Neuronal stem cell (in vitro differentiated cells): Measurements from ENCODE around the gene RAVER1.
A peak's percentile ranks its signal among the peaks of the same experiment; 100 is the strongest.

Experiments used
- DNase-seq: peaks from one replicate; pipeline ENCODE4 v3.0.0-alpha.2; 2013; ENCODE audit warnings: low spot score
- H2AFZ ChIP-seq: one replicate; pipeline ENCODE4 v1.6.1; 2013; ENCODE audit warnings: mild to moderate bottlenecking, low read length, inconsistent platforms
- H2AK5ac ChIP-seq: 2 replicates; pipeline ENCODE4 v1.6.1; 2013; ENCODE audit warnings: low read depth, mild to moderate bottlenecking, inconsistent platforms, low read length, moderate library complexity, mixed read lengths
- H2BK120ac ChIP-seq: 2 replicates; pipeline ENCODE4 v1.6.1; 2013; ENCODE audit warnings: low read depth, mild to moderate bottlenecking, inconsistent platforms, low read length, moderate library complexity, mixed read lengths
- H2BK12ac ChIP-seq: one replicate; pipeline ENCODE4 v1.6.1; 2013; ENCODE audit warnings: low read length, inconsistent platforms
- H2BK15ac ChIP-seq: 2 replicates; pipeline ENCODE4 v1.6.1; 2013; ENCODE audit warnings: mild to moderate bottlenecking, low read length, inconsistent platforms, mixed read lengths
- H2BK5ac ChIP-seq: one replicate; pipeline ENCODE4 v1.6.1; 2013; ENCODE audit warnings: inconsistent platforms, mild to moderate bottlenecking, low read length, moderate library complexity
- H3K14ac ChIP-seq: one replicate; pipeline ENCODE4 v1.6.1; 2013; ENCODE audit warnings: low read length, inconsistent platforms
- H3K18ac ChIP-seq: 2 replicates; pipeline ENCODE4 v1.6.1; 2013; ENCODE audit warnings: low read length, inconsistent platforms
- H3K23ac ChIP-seq: 2 replicates; pipeline ENCODE4 v1.6.1; 2013; ENCODE audit warnings: low read depth, mild to moderate bottlenecking, mixed read lengths, low read length, inconsistent platforms; ENCODE audit not compliant: poor library complexity
- H3K27ac ChIP-seq: replicated peaks from 3 replicates; pipeline ENCODE4 v1.5.1; 2013; ENCODE audit warnings: low read length, inconsistent platforms
- H3K27me3 ChIP-seq, 3 experiments: 2 replicates each; pipeline ENCODE4 v1.6.1; 2013; ENCODE audit warnings: low read length in 3 of 3, mild to moderate bottlenecking in 2 of 3, inconsistent platforms in 1 of 3, low read depth in 1 of 3, mixed read lengths in 1 of 3, moderate library complexity in 1 of 3; ENCODE audit not compliant: control insufficient read depth in 3 of 3, insufficient read depth in 3 of 3
- H3K36me3 ChIP-seq, 2 donors: replicated peaks in 1 of 2; 2 replicates each; pipeline ENCODE4 v1.6.1; 2013; ENCODE audit warnings: low read length in 2 of 2; ENCODE audit not compliant: control insufficient read depth in 2 of 2, insufficient read depth in 2 of 2
- H3K4ac ChIP-seq: 2 replicates; pipeline ENCODE4 v1.6.1; 2013; ENCODE audit warnings: inconsistent platforms, mild to moderate bottlenecking, low read length, moderate library complexity
- H3K4me1 ChIP-seq, 2 donors: 1 replicate in 1 of 2; 2 replicates in 1 of 2; pipeline ENCODE4 v1.6.1; 2013; ENCODE audit warnings: low read length in 2 of 2, low read depth in 1 of 2; ENCODE audit not compliant: control insufficient read depth in 2 of 2, insufficient read depth in 1 of 2
- H3K4me2 ChIP-seq: one replicate; pipeline ENCODE4 v1.6.1; 2013; ENCODE audit warnings: mild to moderate bottlenecking, low read length, inconsistent platforms; ENCODE audit not compliant: insufficient read depth, poor library complexity, severe bottlenecking
- H3K4me3 ChIP-seq, 2 donors: 2 replicates each; pipeline ENCODE4 v1.5.1; 2013; ENCODE audit warnings: low read length in 2 of 2, mild to moderate bottlenecking in 2 of 2, inconsistent platforms in 1 of 2, moderate library complexity in 1 of 2
- H3K79me1 ChIP-seq: one replicate; pipeline ENCODE4 v1.6.1; 2013; ENCODE audit warnings: low read depth, mild to moderate bottlenecking, inconsistent platforms, low read length, moderate library complexity
- H3K9ac ChIP-seq: one replicate; pipeline ENCODE4 v1.6.1; 2013; ENCODE audit warnings: mild to moderate bottlenecking, low read depth, low read length, inconsistent platforms; ENCODE audit not compliant: poor library complexity
- H3K9me3 ChIP-seq, 2 donors: replicated peaks in 1 of 2; 2 replicates each; pipeline versions ENCODE3 to v1.6.1; 2013; ENCODE audit warnings: low read length in 2 of 2, mild to moderate bottlenecking in 2 of 2, inconsistent platforms in 1 of 2, low read depth in 1 of 2, mixed read lengths in 1 of 2, moderate library complexity in 1 of 2; ENCODE audit not compliant: control insufficient read depth in 2 of 2, insufficient read depth in 1 of 2
- H4K8ac ChIP-seq: one replicate; pipeline ENCODE4 v1.6.1; 2013; ENCODE audit warnings: low read depth, mild to moderate bottlenecking, inconsistent platforms, low read length, moderate library complexity
- H4K91ac ChIP-seq: one replicate; pipeline ENCODE4 v1.6.1; 2013; ENCODE audit warnings: low read length, low read depth, mild to moderate bottlenecking, inconsistent platforms; ENCODE audit not compliant: poor library complexity
- WGBS, 2 donors: extraction: QIAGEN DNeasy Blood & Tissue Kit; methylation state at CpG; one replicate each; pipeline ENCODE4 v1.1.7; 2013; ENCODE audit warnings: missing lambda C conversion rate in 2 of 2, mixed read lengths in 1 of 2; ENCODE audit not compliant: insufficient read length in 2 of 2, insufficient replicate concordance in 1 of 2; ENCODE audit errors: extremely low coverage in 2 of 2; 5-methylcytosine and 5-hydroxymethylcytosine counted together

RAVER1 gene

DNA sequence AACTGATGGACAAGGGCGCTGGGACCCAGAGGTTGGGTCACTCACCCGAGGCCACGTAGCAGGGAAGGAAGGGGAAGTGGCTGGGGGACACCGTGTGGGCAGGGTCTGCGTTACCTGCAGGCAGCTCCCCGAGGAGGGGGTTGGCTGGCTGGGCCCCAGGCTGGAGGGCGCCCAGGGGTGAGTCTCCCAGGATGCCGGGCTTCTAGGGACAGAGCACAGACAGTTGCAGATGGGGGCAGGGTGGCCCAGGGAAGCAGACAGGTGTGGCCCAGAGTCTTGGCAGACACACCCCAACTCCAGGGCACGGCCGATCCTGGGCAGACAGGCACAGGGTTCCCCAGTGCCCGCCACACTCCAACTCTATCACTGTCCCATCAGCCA is 11.9 kb downstream of the RAVER1 start:
- H2BK120ac ChIP-seq: no peak overlapping the region
- peak overlapping the region; percentile 75 for H2BK5ac ChIP-seq
- H3K9me3 ChIP-seq: no peaks in the 10 kb centered on the region
- no peak overlapping the region for H3K18ac ChIP-seq
- DNase-seq: no peak
- no peak overlapping the region for H3K9ac ChIP-seq
- H4K8ac ChIP-seq: no peak overlapping the region
- no peak overlapping the region for H2AFZ ChIP-seq
- no CpG with 5 or more reads among the region's 11 CpGs for WGBS, 2 donors
- no peak overlapping the region for H3K4ac ChIP-seq
- peaks cover 12% of the 10 kb centered on the region for H3K79me1 ChIP-seq
- peaks cover 58 to 97% of the 10 kb centered on the region in 2 donors for H3K36me3 ChIP-seq
- no peak overlapping the region for H2AK5ac ChIP-seq
- H4K91ac ChIP-seq: no peak overlapping the region
- no peaks in the 10 kb centered on the region for H3K4me1 ChIP-seq
- no peak overlapping the region for H3K4me2 ChIP-seq
- H3K14ac ChIP-seq: no peak overlapping the region
- no peak overlapping the region for H3K27ac ChIP-seq
- H2BK12ac ChIP-seq: no peak overlapping the region
- H3K23ac ChIP-seq: peak overlapping the region; percentile 25
- H2BK15ac ChIP-seq: no peak overlapping the region
- no peaks in the 10 kb centered on the region for H3K27me3 ChIP-seq
- no peak overlapping the region for H3K4me3 ChIP-seq

DNA sequence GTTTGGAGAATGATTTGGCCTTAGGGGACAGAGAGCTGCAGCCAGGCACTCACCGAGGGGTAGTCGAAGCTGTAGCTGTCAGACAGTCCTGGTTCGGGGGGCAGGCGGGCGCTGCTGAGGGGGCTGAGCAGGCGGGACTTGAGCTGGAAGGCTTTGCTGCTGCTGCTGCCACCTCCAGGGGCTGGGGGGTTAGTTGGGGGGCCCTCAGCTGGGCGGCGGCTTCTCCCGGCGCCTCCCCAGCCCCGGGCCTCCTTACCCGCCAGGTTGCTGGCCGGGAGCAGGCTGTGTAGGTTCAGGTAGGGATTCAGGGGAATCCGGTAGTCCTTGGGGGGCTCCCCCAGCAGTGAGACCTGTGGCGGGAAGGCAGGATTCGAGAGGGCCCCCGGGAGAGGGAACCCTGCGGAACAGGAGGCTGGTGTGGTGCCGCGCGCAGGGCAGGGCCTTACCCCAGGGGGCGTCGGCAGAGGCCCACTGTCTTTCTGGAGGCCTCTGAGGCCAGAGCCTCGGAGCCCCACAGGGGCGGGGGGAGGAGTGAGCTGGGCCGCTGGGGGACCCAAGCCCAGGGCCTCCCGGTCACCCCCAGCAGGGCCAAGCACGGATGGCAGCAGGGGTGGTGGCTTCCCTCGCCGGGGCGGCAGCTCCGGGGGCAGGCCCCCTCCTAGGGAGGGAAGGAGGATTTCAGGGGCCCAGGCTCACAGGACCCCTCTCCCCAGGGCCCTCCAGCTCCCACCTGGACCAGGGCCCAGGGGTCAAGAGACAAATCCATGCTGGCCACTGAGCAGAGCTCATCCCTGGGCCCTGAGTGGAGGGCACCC is 12.5 kb downstream of the RAVER1 start:
- Histone ChIP-seq H3K14ac (no peak overlapping the region), H2BK5ac (peak overlapping the region; percentile 75), H2BK120ac (no peak overlapping the region), H3K9ac (no peak overlapping the region), H3K27me3 (no peaks in the 10 kb centered on the region), H3K36me3 (peaks cover 53 to 97% of the 10 kb centered on the region in 2 donors), H3K9me3 (no peaks in the 10 kb centered on the region), H2BK12ac (no peak overlapping the region), H3K23ac (peak overlapping the region; percentile 25), H3K18ac (no peak overlapping the region), H3K4me2 (no peak overlapping the region), H3K27ac (no peak overlapping the region), H3K79me1 (peaks cover 10% of the 10 kb centered on the region), H4K91ac (no peak overlapping the region), H2AK5ac (no peak overlapping the region), H3K4me3 (no peak overlapping the region), H2AFZ (no peak overlapping the region), H4K8ac (no peak overlapping the region), H2BK15ac (no peak overlapping the region), H3K4me1 (peaks cover 0 to 2% of the 10 kb centered on the region in 2 donors), H3K4ac (no peak overlapping the region)
- DNase-seq: no peak
- WGBS, 2 donors: no CpG with 5 or more reads among the region's 32 CpGs

DNA sequence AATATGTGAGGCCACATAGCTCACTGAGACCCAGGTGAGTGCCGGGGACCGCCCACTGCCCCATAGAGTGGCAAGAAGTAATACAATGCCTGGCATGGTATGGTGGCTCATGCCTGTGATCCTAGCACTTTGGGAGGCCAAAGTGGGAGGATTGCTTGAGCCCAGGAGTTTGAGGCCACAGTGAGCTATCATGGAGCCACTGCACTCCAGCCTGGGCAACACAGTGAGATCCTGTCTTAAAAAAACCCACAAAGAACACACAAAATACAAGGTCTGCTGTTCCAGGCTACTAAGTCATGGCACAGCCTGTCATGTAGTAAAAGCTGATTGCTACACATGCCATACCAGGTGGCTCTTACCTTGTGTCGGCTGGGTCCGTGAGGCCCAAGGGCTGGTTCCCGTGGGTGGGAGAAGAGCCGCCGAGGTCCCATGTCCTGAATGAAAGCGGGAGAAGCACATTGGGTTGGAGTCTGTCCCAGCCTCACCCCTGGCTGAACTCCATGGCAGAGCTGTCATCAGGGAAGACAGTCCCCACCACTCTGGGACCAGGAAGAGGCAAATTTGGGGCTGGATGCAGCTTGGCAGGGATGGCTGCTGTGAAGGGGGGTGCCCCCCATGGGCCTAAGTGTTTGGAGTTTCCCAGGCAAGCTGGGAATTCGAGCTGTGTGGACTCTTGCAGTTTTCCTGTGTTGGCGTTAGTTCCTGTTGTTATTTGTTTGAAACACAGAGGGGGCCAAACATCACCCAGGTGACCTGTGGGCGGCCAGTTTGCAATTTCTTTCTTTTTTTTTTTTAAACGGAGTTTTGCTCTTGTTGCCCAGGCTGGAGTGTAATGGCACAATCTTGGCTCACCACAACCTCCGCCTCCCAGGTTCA is 14.3 kb downstream of the RAVER1 start:
- H3K9me3 ChIP-seq: no peaks in the 10 kb centered on the region
- H3K79me1 ChIP-seq: peaks cover 13% of the 10 kb centered on the region
- H3K4me3 ChIP-seq: peak overlapping the region in 1 of 2 donors; percentile 49
- DNase-seq: no peak
- H4K8ac ChIP-seq: peak overlapping the region; percentile 96
- no peak overlapping the region for H3K4me2 ChIP-seq
- no peak overlapping the region for H2BK15ac ChIP-seq
- no peak overlapping the region for H2AFZ ChIP-seq
- H2BK12ac ChIP-seq: no peak overlapping the region
- no peak overlapping the region for H3K18ac ChIP-seq
- no CpG with 5 or more reads among the region's 13 CpGs for WGBS, 2 donors
- no peak overlapping the region for H3K27ac ChIP-seq
- no peak overlapping the region for H2BK5ac ChIP-seq
- H3K36me3 ChIP-seq: peaks cover 44 to 82% of the 10 kb centered on the region in 2 donors
- no peak overlapping the region for H3K23ac ChIP-seq
- H2BK120ac ChIP-seq: no peak overlapping the region
- no peak overlapping the region for H3K9ac ChIP-seq
- H3K4ac ChIP-seq: no peak overlapping the region
- H3K27me3 ChIP-seq: no peaks in the 10 kb centered on the region
- H2AK5ac ChIP-seq: no peak overlapping the region
- H3K4me1 ChIP-seq: peaks cover 0 to 2% of the 10 kb centered on the region in 2 donors
- no peak overlapping the region for H4K91ac ChIP-seq
- H3K14ac ChIP-seq: no peak overlapping the region
